Measurements from ENCODE around the gene GNG11. TPM values are rescaled to one million over a fixed set of nuclear protein-coding genes. Genes with fewer than 3 reads are reported as not detected.

The GNG11 gene
- total and polyA plus RNA-seq, 8 donors, result 15.6 to 54.5 (median 46.5) TPM

DNA sequence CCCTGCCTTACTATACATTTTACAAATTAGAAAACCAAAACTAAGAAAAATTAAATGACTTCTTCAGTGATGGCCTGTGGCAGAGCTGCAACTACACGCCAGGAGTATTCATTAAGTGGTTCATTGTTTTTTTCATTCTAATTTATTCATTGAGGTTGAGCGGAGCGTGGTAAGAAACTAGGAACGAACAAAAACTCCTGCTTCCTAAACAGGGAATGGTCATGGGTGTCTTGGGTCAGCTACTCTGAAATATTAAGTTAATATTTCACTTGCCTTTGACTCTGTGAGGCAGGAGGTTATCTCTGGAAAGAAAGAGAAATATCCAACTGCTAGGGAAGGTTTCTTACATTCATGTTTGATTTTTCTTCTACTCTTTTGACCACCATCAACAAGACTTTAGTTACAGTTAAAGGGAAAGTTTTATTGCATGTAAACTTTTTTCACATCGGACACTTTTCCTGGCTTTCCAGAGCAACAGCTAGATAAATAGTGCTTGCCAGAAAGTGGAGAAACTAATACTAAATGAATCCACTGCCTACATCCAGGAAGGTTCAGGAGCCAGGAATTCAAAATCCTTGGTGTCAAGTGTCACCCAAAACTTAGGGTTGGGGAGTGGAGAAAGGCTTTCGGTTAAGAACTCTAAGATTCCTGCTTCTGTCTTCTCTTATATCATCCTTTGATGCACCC lies 896 bp upstream of the GNG11 start:
- Histone ChIP-seq H3K4me3 (no peak overlapping the region), H3K27ac (peak overlapping the region; percentile 65 to 77)
- intact Hi-C loops (cut with DNase I), result no loop called here

DNA sequence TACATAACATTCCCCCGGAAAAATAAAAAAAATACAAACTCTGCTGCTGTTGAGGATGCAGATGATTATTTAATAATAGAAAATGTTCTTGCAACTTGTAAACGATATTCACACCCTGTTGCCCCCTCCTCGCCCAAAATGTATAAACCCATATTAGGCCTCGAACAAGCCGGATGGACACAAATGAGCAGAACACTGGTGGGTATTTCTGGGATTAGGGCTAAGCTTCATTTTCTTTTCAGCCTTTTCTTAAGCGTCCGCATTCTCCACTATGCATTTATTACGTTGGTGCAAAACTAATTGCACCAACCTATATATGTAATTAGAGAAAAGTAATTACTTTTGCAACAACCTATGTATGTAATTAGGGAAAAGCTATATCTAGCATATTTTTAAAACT lies 349 bp upstream of the GNG11 start:
- Histone ChIP-seq H3K4me3 (peak overlapping the region; percentile 42 to 45), H3K9me3 (no peaks in the 10 kb centered on the region), H3K36me3 (no peaks in the 10 kb centered on the region), H3K4me1 (no peaks in the 10 kb centered on the region), H3K27ac (peak overlapping the region; percentile 65 to 77), H3K27me3 (peaks cover 5 to 21% of the 10 kb centered on the region in 2 donors)
- ATAC-seq, result peak; percentile 16
- intact Hi-C loops (cut with DNase I), result no loop called here
- TF ChIP-seq, protein P1, sequence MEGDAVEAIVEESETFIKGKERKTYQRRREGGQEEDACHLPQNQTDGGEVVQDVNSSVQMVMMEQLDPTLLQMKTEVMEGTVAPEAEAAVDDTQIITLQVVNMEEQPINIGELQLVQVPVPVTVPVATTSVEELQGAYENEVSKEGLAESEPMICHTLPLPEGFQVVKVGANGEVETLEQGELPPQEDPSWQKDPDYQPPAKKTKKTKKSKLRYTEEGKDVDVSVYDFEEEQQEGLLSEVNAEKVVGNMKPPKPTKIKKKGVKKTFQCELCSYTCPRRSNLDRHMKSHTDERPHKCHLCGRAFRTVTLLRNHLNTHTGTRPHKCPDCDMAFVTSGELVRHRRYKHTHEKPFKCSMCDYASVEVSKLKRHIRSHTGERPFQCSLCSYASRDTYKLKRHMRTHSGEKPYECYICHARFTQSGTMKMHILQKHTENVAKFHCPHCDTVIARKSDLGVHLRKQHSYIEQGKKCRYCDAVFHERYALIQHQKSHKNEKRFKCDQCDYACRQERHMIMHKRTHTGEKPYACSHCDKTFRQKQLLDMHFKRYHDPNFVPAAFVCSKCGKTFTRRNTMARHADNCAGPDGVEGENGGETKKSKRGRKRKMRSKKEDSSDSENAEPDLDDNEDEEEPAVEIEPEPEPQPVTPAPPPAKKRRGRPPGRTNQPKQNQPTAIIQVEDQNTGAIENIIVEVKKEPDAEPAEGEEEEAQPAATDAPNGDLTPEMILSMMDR (IDR thresholded peaks at IDR 0.05), result no peak
- DNase-seq, result no peak

More for the DNA sequence above, 896 bp upstream of the GNG11 start:
- TF ChIP-seq, protein P1 (IDR thresholded peaks at IDR 0.05), result no peak
- peaks cover 5 to 21% of the 10 kb centered on the region in 2 donors for H3K27me3 ChIP-seq
- H3K36me3 ChIP-seq, result no peaks in the 10 kb centered on the region
- no peaks in the 10 kb centered on the region for H3K9me3 ChIP-seq
- ATAC-seq (no peak), DNase-seq (no peak)
- no peaks in the 10 kb centered on the region for H3K4me1 ChIP-seq

DNA sequence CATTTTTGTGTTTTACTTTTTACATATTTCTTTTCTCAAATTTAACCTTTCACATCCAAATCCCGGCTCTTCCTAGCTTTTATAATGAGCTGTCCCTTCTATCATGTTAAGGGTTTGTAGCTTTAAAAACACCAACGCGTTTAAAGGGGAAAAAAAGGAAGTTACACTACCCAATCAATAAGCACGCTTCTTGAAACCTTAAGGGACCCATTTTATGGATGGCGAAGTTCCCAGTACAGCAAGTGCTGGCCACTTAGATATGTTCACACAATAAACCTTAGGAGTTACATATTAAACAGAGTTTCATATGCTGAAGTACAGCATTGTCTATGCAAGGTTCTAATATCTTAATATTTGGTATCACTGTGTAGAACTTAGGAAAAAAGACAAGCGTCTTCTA lies 1.8 kb downstream of the GNG11 start:
- ATAC-seq (no peak), DNase-seq (no peak)
- Histone ChIP-seq H3K4me1 (no peaks in the 10 kb centered on the region), H3K27ac (peak overlapping the region; percentile 65 to 77), H3K9me3 (no peaks in the 10 kb centered on the region), H3K4me3 (peak overlapping the region; percentile 10 to 42), H3K36me3 (no peaks in the 10 kb centered on the region), H3K27me3 (peaks cover 5 to 21% of the 10 kb centered on the region in 2 donors)
- intact Hi-C loops (cut with DNase I), result no loop called here
- TF ChIP-seq, protein P1 (IDR thresholded peaks at IDR 0.05), result no peak

DNA sequence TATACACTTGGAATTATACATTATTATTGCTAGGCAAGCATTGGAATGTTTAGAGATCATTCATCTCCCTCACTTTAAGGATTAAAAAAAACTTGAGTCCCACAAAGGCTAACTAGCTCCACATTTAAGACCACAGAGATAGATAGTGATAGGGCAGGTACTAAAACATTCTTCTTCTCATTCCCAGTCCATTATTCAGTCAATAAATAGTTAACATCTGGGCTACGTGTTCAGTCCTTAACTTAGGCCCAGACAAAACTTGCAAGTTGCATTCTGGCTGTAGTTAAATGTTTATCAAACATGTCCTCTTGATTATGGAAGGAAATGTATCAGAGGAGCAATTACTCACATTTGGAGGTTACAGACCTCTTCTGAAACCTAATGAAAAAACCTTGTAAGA lies 2.4 kb downstream of the GNG11 start:
- ATAC-seq, result no peak
- Histone ChIP-seq H3K27ac (peak overlapping the region in 1 of 2 donors; percentile 77), H3K27me3 (peaks cover 5 to 21% of the 10 kb centered on the region in 2 donors), H3K9me3 (no peaks in the 10 kb centered on the region), H3K36me3 (no peaks in the 10 kb centered on the region), H3K4me1 (no peaks in the 10 kb centered on the region), H3K4me3 (peak overlapping the region; percentile 10 to 42)
- TF ChIP-seq, protein P1 (IDR thresholded peaks at IDR 0.05), result no peak
- DNase-seq, result no peak
- intact Hi-C loops (cut with DNase I), result no loop called here

DNA sequence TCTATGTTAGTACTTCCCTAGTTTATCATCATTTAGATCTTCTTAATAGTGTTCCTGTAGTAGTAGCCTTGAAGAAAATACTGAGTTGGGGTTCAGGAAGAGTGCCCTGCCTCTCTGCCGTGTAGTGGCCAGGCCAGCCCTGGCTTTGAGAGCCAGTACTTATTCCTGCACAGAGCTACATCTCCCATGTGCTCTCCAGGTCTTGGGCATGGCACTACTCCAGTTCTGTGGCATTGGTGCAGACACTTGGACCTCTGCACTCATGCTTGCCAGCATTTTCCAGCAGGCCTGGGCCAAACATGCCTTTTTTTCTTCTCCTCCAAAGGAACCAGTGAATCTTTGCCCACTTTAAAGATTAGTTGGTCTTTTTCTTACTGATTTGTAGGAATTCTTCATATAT lies 5.3 kb downstream of the GNG11 start:
- ATAC-seq (no peak), DNase-seq (no peak)
- Histone ChIP-seq H3K9me3 (no peaks in the 10 kb centered on the region), H3K4me3 (no peak overlapping the region), H3K36me3 (no peaks in the 10 kb centered on the region), H3K4me1 (no peaks in the 10 kb centered on the region), H3K27me3 (peaks cover 5 to 12% of the 10 kb centered on the region in 2 donors), H3K27ac (no peak overlapping the region)
- intact Hi-C loops (cut with DNase I), result no loop called here
- TF ChIP-seq, protein P1 (IDR thresholded peaks at IDR 0.05), result no peak

Measured in left lung (tissue), 10 donors.